GM12878 (cell line): ENCODE data around the gene SON. TPM values are rescaled to one million over a fixed set of nuclear protein-coding genes. Genes with fewer than 3 reads are reported as not detected.

Experiments
- CBX3 ChIP-seq: fragments of 200-600 bp; sonication (generic); IDR thresholded peaks from 2 replicates; pipeline ENCODE4 v1.6.1; 2016; ENCODE audit warnings: low read depth, borderline replicate concordance
- CHD4 ChIP-seq: fragments of 200-600 bp; sonication (generic); IDR thresholded peaks from 2 replicates; pipeline ENCODE4 v1.6.1; 2016; ENCODE audit warnings: mild to moderate bottlenecking
- CUX1 ChIP-seq: IDR thresholded peaks from 2 replicates; pipeline ENCODE4 v1.6.1; 2012; ENCODE audit warnings: improper control_type of control experiment, low read depth, low read length; ENCODE audit not compliant: insufficient replicate concordance
- HDGF ChIP-seq: fragments of 450-650 bp; IDR thresholded peaks from 2 replicates; pipeline ENCODE4 v1.6.1; 2016; ENCODE audit warnings: antibody characterized with exemption
- IKZF2 ChIP-seq, 2 experiments: fragments of 450-650 bp; IDR thresholded peaks; 2 replicates each; pipeline ENCODE4 v1.6.1; 2017; ENCODE audit warnings: mild to moderate bottlenecking in 2 of 2, moderate library complexity in 2 of 2
- NKRF ChIP-seq: fragments of 450-650 bp; conservative IDR thresholded peaks from 2 replicates; pipeline ENCODE4 v1.6.1; 2017; ENCODE audit warnings: mild to moderate bottlenecking, moderate library complexity
- RAD51 ChIP-seq: fragments of 450-650 bp; IDR thresholded peaks from 2 replicates; pipeline ENCODE4 v1.6.1; 2016; ENCODE audit warnings: moderate library complexity, mild to moderate bottlenecking, inconsistent platforms
- SMAD5 ChIP-seq: IDR thresholded peaks from 2 replicates; pipeline ENCODE4 v1.6.1; 2016; ENCODE audit warnings: antibody characterized with exemption, low read depth
- SPI1 ChIP-seq: IDR thresholded peaks from 2 replicates; pipeline ENCODE4 v1.6.1; 2011; ENCODE audit warnings: low read depth, mild to moderate bottlenecking, low read length, moderate library complexity, borderline replicate concordance; ENCODE audit not compliant: insufficient read depth
- SUPT20H ChIP-seq: IDR thresholded peaks from 2 replicates; pipeline ENCODE4 v1.6.1; 2011; ENCODE audit warnings: low read depth, mild to moderate bottlenecking, low read length, moderate library complexity, borderline replicate concordance; ENCODE audit not compliant: control insufficient read depth
- ZNF274 ChIP-seq: IDR thresholded peaks from one replicate; pipeline ENCODE4 v1.8.0; 2011; ENCODE audit not compliant: insufficient read length, insufficient read depth
- ZNF592 ChIP-seq: fragments of 450-650 bp; IDR thresholded peaks from 2 replicates; pipeline ENCODE4 v1.6.1; 2017; ENCODE audit warnings: mild to moderate bottlenecking, moderate library complexity
- polyA plus RNA-seq, 11 experiments: library from polyadenylated mRNA; depleted of rRNA in 4 of 11; unstranded in 6 of 11; stranded (reverse) in 5 of 11; fragments of >200 nt; fragmentation: Nextera tagmentation in 4 of 11; fragmentation: Illumina TruSeq in 1 of 11; extraction: Ambion mirVana in 4 of 11; extraction: Trizol in 1 of 11; gene quantifications; 1 replicate in 1 of 11; 2 replicates in 10 of 11; pipeline versions ENCODE4 v1.2.1 to v1.2.3, GENCODE V29; 2011 to 2016; ENCODE audit warnings: inconsistent platforms in 2 of 11, missing spikeins in 2 of 11, low read depth in 1 of 11
- total RNA-seq, 4 experiments: library from RNA; depleted of rRNA in 3 of 4; stranded (reverse); fragments of >200 nt in 3 of 4; fragmentation: Illumina TruSeq in 1 of 4; extraction: Trizol in 1 of 4; gene quantifications; 2 replicates each; pipeline versions ENCODE4 v1.2.1 to v1.2.3, GENCODE V29; 2013 to 2021
- TF ChIP-seq, protein P1 (sequence below), 3 experiments: IDR thresholded peaks in 2 of 3; conservative IDR thresholded peaks in 1 of 3; 2 replicates each; pipeline ENCODE4 v1.5.1; 2011; ENCODE audit warnings: low read depth in 3 of 3, low read length in 3 of 3, mild to moderate bottlenecking in 3 of 3, control low read depth in 2 of 3, moderate library complexity in 2 of 3, inconsistent platforms in 1 of 3, mixed read lengths in 1 of 3; ENCODE audit not compliant: control insufficient read depth in 2 of 3, insufficient read depth in 1 of 3; ENCODE audit errors: extremely low read depth in 1 of 3
- TF ChIP-seq, protein P2 (sequence below): IDR thresholded peaks from 2 replicates; pipeline ENCODE4 v1.6.1; 2012; ENCODE audit warnings: low read depth, low read length, improper control_type of control experiment

Gene SON
- total and polyA plus RNA-seq, 10 of the 15 experiments (the other 5 are each of a cell fraction or from before 2014, with no cell fraction given): 95.7 to 788 (median 251) TPM

GRCh38 chr21:33542640-33543504 is at the start of gene SON (continued):
- TF ChIP-seq, protein P1, sequence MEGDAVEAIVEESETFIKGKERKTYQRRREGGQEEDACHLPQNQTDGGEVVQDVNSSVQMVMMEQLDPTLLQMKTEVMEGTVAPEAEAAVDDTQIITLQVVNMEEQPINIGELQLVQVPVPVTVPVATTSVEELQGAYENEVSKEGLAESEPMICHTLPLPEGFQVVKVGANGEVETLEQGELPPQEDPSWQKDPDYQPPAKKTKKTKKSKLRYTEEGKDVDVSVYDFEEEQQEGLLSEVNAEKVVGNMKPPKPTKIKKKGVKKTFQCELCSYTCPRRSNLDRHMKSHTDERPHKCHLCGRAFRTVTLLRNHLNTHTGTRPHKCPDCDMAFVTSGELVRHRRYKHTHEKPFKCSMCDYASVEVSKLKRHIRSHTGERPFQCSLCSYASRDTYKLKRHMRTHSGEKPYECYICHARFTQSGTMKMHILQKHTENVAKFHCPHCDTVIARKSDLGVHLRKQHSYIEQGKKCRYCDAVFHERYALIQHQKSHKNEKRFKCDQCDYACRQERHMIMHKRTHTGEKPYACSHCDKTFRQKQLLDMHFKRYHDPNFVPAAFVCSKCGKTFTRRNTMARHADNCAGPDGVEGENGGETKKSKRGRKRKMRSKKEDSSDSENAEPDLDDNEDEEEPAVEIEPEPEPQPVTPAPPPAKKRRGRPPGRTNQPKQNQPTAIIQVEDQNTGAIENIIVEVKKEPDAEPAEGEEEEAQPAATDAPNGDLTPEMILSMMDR (IDR thresholded peaks at IDR 0.05 in 2 of 3, conservative IDR thresholded peaks at IDR 0.05 in 1 of 3; ENCODE audit: control insufficient read depth in 2 of 3, extremely low read depth in 1 of 3, insufficient read depth in 1 of 3, low read depth in 3 of 3, low read length in 3 of 3): no peak
- TF ChIP-seq IKZF2 (IDR thresholded peaks at IDR 0.05) (peak in 1 of 2 experiments; percentile 33), ZNF592 (no peak), SUPT20H (no peak), CHD4 (no peak), RAD51 (0 out of 2 replicates have a peak, but pooled peaks have one; percentile 23), NKRF (no peak; the same call in none of the 2 replicates), HDGF (peak; percentile 29; the same call in 1 of the 2 replicates), CUX1 (no peak), CBX3 (no peak), ZNF274 (no peak), SMAD5 (peak; percentile 80; the same call in 1 of the 2 replicates), SPI1 (peak; percentile 4; the same call in 1 of the 2 replicates)
- TF ChIP-seq, protein P2, sequence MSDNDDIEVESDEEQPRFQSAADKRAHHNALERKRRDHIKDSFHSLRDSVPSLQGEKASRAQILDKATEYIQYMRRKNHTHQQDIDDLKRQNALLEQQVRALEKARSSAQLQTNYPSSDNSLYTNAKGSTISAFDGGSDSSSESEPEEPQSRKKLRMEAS: peak; percentile 49
